HG02642 (cell line): Measurements from ENCODE around the gene CCDC170.

ENCODE experiments used
- ATAC-seq: cut with Tn5 transposase; IDR thresholded peaks from one replicate; pipeline ENCODE4 v1.9.1; 2021; ENCODE audit warnings: mild to moderate bottlenecking; ENCODE audit not compliant: unreplicated experiment, poor library complexity

The CCDC170 gene

GRCh38 chr6:151639750-151640149, 145.9 kb downstream of the CCDC170 start:
- no peak for ATAC-seq

- ATAC-seq = no peak
Measured at GRCh38 chr6:151641028-151641427, 147.2 kb downstream of the CCDC170 start.

DNA sequence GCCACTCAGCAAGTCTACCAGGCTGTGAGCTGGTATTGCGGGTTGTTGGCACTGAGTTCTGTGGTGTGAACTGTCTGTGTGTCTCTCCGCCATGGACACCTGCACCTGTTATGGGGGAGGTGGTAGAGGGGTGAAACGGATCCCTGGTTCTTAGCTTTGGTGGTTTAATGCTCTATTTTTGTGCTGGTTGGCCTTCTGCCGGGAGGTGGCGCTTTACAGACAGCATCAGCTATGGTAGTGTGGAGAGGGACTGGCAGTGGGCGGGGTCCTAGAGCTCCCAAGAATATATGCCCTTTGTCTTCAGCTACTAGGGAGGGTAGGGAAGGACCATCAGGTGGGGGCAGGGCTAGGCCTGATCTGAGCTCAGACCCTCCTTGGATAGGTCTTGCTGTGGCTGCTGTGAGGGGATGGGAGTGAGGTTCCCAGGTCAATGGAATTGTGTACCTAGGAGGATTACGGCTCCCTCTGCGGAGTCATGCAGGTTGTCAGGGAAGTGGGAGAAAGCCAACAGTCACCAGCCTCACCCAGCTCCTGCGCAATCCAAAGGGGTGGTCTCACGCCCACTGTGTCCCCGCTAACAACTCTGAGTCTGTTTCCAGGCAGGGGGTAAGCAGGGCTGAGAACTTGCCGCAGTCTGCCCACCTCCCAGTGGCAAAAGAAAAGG, 154.3 kb downstream of the CCDC170 start:
- ATAC-seq = no peak

GRCh38 chr6:151649835-151650234, 156.0 kb downstream of the CCDC170 start:
- no peak for ATAC-seq

DNA sequence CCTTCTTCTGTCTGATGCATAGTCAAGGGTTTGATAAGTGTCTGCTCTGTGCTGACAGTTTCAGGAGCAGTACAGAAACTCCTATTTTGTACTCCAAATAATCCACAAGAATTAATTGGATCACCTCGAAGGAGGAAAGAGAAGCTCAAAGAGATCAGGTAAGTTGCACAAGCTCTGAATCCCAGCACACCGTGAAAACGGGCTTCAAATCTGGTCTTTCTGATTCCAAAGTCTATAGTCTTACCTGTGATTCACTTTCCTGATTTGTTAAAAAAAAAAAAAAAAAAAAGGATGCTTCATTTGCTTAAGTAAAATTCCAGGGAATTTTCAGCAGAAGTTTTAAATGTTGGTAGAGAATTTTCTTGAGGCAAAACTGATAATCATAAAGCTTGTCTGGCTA, 157.8 kb downstream of the CCDC170 start:
- ATAC-seq = no peak

DNA sequence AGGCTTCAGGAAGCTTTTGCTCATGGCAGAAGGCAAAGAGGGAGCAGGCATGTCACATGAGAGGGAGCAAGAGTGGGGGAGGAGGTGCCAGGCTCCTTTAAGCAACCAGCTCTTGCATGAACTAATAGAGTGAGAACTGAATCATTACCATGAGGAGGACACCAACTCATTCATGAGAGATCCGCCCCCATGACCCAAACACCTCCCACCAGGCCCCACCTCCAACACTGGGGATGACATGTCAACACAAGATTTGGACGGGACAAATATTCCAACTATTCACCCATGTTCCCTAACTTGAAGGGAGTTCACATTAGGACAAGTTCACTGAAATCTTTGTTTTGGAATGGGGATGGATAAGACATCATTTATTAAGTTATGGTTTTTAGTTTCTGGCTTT, 158.5 kb downstream of the CCDC170 start:
- ATAC-seq = no peak

DNA sequence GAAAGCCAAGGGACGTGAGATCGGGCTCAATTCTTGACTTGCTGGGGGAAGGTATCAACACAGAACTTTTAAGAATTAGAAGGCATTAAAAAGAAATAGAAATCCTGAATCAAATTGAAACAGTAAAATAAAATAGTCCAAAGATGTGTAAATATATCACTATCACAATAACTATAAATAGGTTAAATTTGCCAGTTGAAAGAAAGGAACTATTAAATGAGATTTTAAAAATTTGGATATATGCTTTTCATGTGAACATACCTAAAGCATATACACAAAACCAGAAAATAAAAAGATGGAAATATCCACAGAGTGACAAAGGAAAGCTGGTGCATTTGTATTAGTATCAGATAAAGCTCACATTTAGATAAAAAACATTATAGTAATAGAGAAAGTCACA, 161.3 kb downstream of the CCDC170 start:
- no peak for ATAC-seq

- no peak for ATAC-seq
Measured at GRCh38 chr6:151656392-151656791, 162.6 kb downstream of the CCDC170 start.

- ATAC-seq = no peak
Measured at GRCh38 chr6:151658091-151658490, 164.3 kb downstream of the CCDC170 start.

DNA sequence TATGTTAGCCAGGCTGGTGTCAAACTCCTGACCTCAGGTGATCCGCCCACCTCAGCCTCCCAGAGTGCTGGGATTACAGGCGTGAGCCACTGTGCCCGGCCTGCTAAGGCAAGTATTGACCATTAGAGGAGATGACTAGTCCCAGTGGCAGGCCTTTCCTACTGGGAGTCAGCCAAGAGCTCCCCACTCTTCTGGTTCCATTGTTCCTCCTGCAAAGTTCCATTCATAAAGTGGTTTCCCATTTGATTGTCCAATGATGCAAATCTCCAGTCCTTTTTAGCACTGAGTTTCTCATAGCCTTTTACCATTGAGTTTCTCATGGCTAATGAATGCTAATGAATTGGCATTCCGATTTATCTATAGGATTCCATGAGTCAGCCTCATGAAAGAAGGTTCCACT, 165.4 kb downstream of the CCDC170 start:
- no peak for ATAC-seq

GRCh38 chr6:151661509-151661908, 167.7 kb downstream of the CCDC170 start:
- ATAC-seq = no peak

DNA sequence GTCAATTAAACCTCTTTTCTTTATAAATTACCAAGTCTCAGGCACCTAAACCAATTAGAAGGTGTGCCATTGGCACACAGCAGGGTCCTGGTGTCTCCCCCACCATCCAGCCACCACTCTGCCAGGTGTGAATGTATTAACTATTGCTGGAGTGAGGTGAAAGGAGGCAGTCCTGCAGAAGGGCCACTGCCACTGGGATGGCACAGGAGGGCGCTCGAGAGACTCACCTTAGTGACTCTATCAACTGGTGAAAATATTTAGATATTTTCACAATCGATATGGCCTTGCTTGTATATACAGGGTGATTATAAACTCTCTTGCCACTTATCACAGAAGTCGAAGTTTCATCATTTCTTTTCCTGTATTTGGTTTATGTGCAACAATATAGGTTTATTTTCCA, 168.1 kb downstream of the CCDC170 start:
- no peak for ATAC-seq

GRCh38 chr6:151663559-151663958, 169.7 kb downstream of the CCDC170 start:
- ATAC-seq = no peak

GRCh38 chr6:151664390-151664789, 170.6 kb downstream of the CCDC170 start:
- no peak for ATAC-seq

GRCh38 chr6:151665329-151665728, 171.5 kb downstream of the CCDC170 start:
- no peak for ATAC-seq

GRCh38 chr6:151666526-151666925, 172.7 kb downstream of the CCDC170 start:
- ATAC-seq = no peak

DNA sequence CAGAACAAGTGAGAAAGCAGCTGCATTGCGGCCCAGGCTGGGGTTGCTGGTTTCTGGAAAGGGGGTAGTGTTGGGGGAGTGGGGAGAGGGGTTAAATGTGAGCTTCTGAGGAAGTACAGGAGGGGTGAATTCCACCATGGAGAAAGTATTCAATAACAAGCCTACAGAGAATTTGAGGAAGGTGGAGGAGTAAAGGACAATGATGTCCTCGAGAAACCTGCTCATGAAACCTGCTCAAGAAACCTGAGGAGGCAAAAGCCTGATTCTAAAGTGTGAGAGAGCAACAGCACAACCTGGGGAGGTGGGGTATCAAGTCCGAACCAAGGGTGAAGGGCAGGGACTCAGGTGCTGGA, 175.4 kb downstream of the CCDC170 start:
- ATAC-seq = no peak

DNA sequence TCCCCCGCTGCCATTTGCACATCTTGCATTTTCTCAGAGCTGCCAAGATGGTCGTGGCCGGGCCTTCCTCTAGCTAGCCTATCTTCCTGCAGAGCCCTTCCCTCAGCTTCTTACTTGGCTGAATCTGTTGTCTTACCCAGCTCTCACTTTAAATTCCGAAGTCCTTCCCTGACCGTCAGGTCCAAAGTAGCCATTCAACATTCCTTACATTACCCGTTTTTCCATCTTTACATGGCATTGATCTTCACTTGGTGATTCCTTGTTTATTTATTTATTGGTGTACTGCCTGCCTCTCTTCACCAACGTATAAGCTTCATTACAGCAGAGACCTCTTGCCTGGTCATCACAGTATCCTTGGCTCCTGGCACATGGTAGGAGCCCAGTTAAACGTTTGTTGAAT, 176.3 kb downstream of the CCDC170 start:
- ATAC-seq = no peak
